Tongue (tissue), 3 donors: ENCODE data around the gene ADGRD1. TPM values are rescaled to one million over a fixed set of nuclear protein-coding genes. Genes with fewer than 3 reads are reported as not detected.
A peak's percentile ranks its signal among the peaks of the same experiment; 100 is the strongest.

Experiments
- DNase-seq: peaks from one replicate; pipeline ENCODE4 v3.0.0-alpha.2; 2015
- small RNA-seq: library from RNA; depleted of rRNA; stranded (forward); fragments of <200 nt; gene quantifications from one replicate; pipeline ENCODE3, GENCODE V24; 2014; ENCODE audit warnings: low replicate concordance
- total RNA-seq: library from RNA; depleted of rRNA; stranded (reverse); fragments of >200 nt; gene quantifications from one replicate; pipeline ENCODE4 v1.2.3, GENCODE V29; 2014

Gene ADGRD1
- total RNA-seq, 1 donor from 2014 or later = 16.4 TPM

DNA sequence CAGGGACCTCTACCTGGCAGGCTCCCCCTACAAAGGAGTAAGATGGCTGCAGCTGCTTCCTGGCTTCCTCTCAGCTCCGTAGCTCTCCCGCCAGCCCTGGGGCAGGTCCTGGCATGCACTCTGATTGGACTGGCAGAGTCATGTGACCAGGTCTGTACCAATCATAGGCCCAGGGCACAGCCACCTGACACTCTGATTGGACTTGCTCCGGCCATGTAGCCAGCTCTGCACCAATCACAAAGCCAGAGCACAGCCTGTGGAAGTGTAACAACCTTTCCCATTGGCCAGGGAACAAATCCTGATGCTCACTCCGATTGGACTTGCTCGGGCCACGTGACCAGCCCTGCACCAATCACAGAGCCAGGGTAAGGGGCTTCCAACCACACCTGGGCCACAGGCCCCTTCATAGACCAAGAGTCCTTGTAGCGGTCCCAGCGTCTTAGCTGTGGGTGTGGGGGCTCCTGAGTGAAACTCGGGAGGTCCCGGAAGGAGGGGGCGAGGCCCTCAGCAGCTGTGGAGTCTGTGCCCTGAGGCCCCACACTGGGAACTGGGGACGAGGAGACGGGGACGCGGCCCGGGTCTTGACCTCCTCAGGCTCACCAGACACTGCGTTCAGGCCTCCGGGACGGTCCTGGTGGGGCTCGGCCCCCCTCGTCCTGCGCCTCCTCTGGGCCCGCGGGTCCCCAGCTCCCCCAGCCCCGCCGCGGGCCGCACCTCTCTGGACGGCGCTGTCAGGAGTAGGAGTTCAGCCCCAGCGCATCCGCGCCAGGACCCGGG is 210.6 kb downstream of the ADGRD1 start:
- DNase-seq = no peak

DNA sequence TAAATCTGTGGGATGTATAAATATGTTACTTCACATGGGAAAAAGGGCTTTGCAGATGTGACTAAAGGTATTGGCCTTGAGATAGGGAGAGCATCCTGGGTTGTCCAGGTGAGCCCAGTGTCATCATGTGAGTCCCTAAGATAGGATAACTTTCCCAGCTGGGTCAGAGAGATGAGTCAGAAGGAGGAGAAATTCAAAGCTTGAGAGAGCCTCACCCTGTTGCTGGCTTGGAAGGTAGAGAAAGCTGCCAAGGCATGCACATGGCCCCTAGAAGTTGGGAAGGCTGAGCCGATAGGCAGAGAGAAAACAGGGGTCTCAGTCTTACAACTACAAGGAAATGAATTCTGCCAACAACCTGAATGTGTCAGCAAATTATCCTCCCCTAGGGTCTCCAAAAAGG is 213.0 kb downstream of the ADGRD1 start:
- DNase-seq = peak; percentile 17

DNA sequence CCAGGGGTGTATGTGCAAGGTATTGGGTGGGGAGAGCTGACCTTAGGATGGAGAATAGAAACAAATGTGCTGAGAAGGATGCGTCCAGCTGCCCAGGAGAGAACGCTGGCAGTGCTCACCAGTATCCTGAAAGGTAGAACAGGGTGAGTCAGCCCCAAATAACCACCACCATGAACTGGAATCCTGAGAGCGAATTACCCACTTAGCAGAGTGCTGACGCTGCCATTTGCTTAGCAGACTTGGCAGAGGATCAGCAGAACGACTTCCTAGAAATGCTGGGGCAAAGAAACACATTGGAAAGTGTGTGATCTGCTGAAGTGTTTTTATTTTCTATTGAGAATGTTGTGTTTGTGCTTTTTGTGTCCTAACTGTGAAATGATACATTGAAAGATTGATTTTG is 213.6 kb downstream of the ADGRD1 start:
- peak; percentile 17 for DNase-seq

DNA sequence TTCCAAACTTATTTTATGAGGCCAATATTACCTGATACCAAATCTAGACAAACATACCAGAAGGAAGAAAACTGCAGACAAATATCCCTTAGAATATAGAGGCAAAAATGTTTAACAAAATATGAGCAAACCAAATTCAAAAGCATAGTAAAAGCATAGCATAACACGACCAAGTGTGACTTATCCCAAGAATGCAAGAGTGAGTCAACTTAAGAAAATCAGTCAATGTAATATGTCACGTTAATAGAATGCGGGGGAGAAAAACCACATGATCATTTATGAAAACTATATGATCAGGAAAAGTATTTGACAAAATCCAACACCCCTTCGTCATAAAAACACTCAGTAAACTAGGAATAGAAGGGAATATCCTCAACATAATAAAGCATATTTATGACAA is 217.3 kb downstream of the ADGRD1 start:
- no peak for DNase-seq

DNA sequence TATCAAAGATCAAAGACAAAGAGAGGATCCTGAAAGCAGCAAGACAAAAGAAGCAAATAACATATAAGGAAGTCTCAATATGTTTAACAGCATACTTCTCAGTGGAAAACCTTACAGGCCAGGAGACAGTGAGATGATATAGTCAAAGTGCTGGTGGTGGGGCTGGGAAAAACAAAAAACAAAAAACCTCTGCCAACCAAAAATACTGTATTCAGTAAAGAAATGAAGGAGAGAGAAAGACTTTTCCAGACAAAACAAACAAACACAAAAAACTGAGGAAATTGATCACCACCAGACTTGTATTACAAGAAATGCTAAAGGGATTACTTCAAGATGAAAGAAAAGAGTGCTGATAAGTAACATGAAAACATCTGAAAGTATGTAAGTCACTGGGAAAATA is 221.2 kb downstream of the ADGRD1 start:
- DNase-seq = no peak

- DNase-seq = no peak
Observed at GRCh38 chr12:131176266-131176665, 222.6 kb downstream of the ADGRD1 start.

DNA sequence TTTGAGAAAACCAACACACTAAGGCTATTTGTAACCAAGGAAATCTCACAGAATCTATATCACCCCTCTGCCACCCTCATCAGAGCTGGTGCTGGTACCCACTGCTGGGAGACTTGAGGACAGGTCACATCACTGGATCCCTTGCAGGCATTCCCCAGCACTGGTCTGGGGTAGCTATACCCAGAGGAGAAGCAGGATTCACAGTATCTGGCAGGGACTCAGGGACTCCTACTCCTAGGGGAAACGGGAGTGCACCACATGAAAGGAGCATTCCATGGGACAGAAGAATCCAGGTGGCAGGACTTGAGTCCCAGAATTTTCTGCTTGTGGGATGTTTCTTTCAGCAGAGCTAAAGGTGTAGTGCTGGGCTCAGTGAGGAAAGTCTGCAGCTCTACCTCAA is 223.2 kb downstream of the ADGRD1 start:
- DNase-seq = no peak

DNA sequence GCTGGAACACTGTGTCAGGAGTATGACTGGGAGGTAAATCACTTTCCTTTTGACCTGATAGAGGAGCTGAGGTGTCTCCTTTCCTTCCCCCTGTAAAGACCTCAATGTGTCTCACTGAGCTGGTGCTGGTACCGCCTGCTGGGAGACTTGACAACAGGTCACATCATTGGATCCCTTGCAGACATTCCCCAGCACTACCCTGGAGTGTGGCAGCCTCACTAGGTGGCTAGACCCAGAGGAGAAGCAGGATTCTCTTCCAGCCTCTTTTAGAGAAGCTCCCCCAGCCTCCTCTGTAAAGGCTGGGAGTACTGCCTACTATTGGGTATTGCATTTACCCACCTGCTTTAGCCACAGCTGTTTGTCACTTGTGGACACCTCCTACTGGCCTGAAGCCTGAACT is 223.9 kb downstream of the ADGRD1 start:
- no peak for DNase-seq

DNA sequence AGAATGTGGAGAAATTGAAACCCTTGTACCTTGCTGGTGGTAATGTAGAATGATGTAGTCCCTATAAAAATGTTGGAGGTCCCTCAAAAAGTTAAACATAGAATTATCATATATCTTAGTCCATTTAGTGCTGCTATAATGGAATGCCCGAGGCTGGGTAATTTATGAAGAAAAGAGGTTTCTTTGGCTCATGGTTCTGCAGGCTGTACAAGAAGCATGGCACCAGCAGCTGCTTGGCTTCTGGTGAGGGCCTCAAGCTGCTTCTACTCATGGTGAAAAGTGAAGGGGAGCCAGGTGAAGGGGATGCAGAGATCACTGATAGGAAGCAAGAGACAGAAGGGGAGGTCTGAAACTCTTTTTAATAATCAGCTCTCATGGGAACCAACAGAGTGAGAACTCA is 233.9 kb downstream of the ADGRD1 start:
- no peak for DNase-seq

GRCh38 chr12:131188131-131189050 is 234.7 kb downstream of the ADGRD1 start:
- no peak for DNase-seq

GRCh38 chr12:131189781-131190180 is 236.1 kb downstream of the ADGRD1 start:
- no peak for DNase-seq

DNA sequence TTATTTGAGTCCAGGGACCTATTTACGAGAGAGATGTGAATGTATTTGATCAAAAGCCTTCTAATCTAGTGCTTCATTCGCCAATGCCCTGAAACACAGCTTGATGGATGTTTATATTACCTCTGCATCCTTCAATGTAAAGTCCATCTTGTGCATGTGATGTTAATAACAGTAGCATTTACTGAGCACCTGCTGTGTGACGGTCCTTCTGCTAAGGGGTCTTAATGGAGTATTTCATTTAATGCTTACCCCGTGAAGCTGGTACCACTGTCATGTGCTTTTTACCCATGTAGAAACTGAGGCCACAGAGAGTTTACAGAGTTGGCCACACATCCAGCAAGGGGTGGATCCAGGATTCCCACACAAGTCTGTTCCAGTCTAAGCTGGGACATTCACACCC is 237.3 kb downstream of the ADGRD1 start:
- no peak for DNase-seq

Small RNA genes within 50 kb of the gene (small RNA-seq; reads per million reads assigned to genes)
- not detected for gene RF00019

Other genes with a start within 250 kb of the ADGRD1 start
- 0.62 TPM for gene RIMBP2, start 237.6 kb upstream of the ADGRD1 start, total RNA-seq
- gene STX2, start 114.7 kb upstream of the ADGRD1 start, total RNA-seq = 19.7 TPM
- gene RAN, start 81.8 kb upstream of the ADGRD1 start, total RNA-seq = 195 TPM